HG03135 (cell line): Measurements from ENCODE around the gene LRRC49.

Source experiments
- ATAC-seq: cut with Tn5 transposase; IDR thresholded peaks from one replicate; pipeline ENCODE4 v1.9.1; 2021; ENCODE audit warnings: mild to moderate bottlenecking, moderate library complexity; ENCODE audit not compliant: unreplicated experiment

The LRRC49 gene

DNA sequence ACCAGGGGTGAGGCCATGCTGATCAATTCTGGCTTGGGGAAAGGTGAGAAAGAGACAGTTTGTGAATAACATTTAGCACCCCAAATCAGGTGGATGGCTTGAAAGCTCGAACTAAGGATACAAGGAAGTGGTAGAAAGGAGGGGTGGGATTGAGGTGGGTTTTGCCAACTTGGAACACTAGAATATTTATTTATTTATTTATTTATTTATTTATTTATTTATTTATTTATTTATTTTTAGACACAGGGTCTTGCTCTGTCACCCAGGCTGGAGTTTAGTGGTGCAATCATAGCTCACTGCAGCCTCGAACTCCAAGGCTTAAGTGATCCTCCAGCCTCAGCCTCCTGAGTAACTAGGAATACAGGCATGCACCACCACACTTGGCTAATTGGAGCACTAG is 191.6 kb downstream of the LRRC49 start:
- ATAC-seq, result no peak

GRCh38 chr15:71085809-71086208 is 193.2 kb downstream of the LRRC49 start:
- no peak for ATAC-seq

GRCh38 chr15:71088155-71088554 is 195.5 kb downstream of the LRRC49 start:
- no peak for ATAC-seq

DNA sequence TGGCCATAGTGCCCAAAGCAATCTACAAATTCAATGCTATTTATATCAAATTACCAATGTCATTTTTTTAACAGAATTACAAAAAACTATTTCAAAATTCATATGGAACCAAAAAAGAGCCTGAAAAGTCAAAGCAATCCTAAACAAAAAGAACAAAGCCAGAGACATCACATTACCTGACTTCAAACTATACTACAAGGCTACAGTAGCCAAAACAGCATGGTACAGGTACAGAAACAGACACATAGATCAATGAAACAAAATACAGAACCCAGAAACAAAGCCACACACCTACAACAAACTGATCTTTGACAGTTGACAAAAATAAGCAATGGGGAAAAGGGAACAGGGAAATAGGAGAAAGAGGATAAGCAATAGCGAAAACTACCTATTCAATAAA is 196.1 kb downstream of the LRRC49 start:
- no peak for ATAC-seq

- ATAC-seq, result no peak
Measured at GRCh38 chr15:71089801-71090200, 197.2 kb downstream of the LRRC49 start.

- no peak for ATAC-seq
Measured at GRCh38 chr15:71091601-71092000, 199.0 kb downstream of the LRRC49 start.

DNA sequence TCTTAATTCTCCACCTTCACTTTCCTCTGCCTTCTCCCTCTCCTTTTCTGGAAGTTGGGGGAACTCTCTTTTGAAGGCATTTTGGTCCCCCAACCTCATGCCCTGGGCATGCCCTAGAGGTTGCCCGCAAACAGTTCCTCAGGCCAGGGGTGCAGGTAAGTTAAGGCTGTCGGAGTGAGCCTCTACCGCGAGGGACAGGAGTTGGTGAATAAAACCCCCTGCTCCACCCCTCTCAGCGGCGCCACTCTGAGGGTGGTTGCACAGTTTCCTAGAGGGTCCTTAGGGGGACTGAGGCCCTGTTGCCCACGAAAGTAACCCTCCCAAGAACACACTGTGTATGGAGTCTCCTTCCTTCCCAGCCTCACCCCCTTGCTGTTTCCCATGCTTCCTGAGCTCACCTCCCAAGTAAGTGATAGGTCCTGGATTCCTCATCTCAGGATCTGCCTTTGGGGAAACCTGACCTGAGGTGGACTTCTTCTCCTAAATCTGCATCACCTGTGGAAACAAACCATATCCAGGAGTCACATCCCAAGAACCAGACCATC is 199.5 kb downstream of the LRRC49 start:
- no peak for ATAC-seq

DNA sequence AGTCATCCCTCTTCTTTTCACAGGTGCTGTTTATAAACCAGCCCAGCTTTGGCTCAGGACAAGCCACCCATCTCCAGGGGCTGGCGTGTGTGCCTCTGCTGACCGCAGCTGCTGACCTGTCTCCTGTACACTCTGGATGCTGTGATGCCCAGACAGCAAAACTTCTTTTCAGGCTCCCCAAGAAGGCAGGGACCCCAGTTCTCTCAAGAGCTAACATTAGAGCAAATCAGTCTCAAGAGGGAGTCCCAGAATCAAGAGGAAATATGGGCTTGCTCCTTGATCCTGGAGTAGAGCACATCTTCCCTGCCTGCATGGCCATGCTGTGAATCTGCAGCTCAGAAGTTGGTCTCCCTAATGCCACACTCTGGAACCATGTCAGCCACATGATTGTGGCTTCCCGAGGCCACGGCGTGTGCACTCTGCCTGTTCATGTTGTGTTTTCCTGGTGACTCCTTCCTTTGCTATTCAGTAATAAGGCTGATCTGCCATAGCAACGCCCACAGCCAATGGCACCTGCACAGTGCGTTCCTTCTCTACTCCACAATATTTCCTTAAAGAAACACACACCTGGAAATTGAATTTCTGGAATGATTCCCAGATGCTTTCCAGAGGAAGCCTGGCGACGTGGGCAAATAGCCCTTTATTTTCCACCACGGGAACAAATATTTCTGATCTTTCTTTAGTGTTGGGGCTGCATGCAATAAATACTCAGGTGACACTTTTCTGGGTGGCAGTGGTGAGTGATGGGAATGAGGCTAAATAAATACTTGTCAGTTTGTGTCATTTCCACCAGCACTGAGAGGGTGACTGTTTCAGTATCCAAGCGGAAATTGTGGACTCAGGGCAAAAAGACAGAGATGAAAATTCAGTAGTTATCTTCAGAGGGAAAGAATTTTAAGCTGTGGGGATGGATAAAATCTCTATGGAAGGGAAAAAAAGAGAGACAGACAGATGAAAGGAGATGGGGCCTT is 200.7 kb downstream of the LRRC49 start:
- no peak for ATAC-seq

DNA sequence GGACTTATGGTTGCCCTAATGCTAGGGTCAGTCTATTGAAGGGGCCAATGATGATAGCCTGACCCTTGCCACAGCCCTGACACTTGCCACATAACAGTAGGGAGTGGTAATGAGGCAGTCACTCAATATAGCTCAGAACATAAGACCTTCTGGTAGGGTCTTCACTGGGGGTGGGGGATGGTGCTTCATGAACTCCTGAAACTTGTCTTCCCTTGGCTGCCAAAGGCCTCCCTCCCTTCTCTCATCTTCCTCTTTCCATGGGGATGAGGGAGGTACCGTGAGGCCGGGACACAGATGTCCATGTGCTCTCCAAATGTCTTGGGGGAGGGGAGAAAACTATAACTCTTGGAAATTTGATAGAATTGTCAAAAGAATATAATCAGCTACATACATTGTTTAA is 201.5 kb downstream of the LRRC49 start:
- no peak for ATAC-seq

GRCh38 chr15:71096676-71097075 is 204.1 kb downstream of the LRRC49 start:
- ATAC-seq, result no peak

DNA sequence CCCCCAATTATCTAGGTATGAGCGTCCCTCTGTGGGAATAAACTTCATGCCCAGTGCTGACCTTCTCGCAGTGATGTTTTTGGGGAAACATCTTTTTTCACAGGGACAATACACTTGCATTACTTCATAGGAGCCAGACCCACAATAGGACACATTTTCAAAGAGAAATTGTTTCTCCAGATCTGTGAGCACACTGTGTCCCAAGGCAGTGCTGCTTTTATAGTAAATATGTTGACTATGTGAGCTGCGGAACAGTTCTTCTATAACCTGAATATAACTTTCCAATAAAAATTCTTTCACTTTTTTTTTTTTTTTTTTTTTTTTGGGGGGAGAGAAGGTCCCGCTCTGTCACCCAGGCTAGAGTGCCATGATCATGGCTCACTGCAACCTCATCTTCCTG is 205.3 kb downstream of the LRRC49 start:
- no peak for ATAC-seq

- no peak for ATAC-seq
Measured at GRCh38 chr15:71098920-71099319, 206.3 kb downstream of the LRRC49 start.
